OCI-LY1 (cell line): ENCODE data around the gene IFNA13.

ENCODE experiments used
- EZH2 ChIP-seq: fragments of 200-600 bp; sonication (generic), shearing (Covaris generic); IDR thresholded peaks from 2 replicates; pipeline ENCODE4 v1.8.0; 2017; ENCODE audit warnings: borderline replicate concordance, mixed run types, mild to moderate bottlenecking, antibody characterized with exemption, low read length, moderate library complexity, mixed read lengths
- TF ChIP-seq, protein P1 (sequence below): fragments of 200-600 bp; sonication (generic), shearing (Covaris generic); IDR thresholded peaks from 2 replicates; pipeline ENCODE4 v1.5.1; 2017; ENCODE audit warnings: mild to moderate bottlenecking, antibody characterized with exemption, low read length, moderate library complexity, mixed read lengths

- TF ChIP-seq, protein P1, sequence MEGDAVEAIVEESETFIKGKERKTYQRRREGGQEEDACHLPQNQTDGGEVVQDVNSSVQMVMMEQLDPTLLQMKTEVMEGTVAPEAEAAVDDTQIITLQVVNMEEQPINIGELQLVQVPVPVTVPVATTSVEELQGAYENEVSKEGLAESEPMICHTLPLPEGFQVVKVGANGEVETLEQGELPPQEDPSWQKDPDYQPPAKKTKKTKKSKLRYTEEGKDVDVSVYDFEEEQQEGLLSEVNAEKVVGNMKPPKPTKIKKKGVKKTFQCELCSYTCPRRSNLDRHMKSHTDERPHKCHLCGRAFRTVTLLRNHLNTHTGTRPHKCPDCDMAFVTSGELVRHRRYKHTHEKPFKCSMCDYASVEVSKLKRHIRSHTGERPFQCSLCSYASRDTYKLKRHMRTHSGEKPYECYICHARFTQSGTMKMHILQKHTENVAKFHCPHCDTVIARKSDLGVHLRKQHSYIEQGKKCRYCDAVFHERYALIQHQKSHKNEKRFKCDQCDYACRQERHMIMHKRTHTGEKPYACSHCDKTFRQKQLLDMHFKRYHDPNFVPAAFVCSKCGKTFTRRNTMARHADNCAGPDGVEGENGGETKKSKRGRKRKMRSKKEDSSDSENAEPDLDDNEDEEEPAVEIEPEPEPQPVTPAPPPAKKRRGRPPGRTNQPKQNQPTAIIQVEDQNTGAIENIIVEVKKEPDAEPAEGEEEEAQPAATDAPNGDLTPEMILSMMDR, result no peak
- no peak for TF ChIP-seq EZH2
Measured at GRCh38 chr9:21333226-21333625, 34.6 kb downstream of the IFNA13 start.
